ENCODE results near the gene SPAG16.

The SPAG16 gene

GRCh38 chr2:214436470-214436869 lies 1152.2 kb downstream of the SPAG16 start:
- DNase-seq = no peak

GRCh38 chr2:214450118-214450894 lies 1166.0 kb downstream of the SPAG16 start:
- DNase-seq = no peak

GRCh38 chr2:214451516-214452275 lies 1167.4 kb downstream of the SPAG16 start:
- DNase-seq = no peak

Measured in activated CD4-positive, alpha-beta T cell treated with anti-CD3 and anti-CD28 coated beads, Interleukin-2, amount 50 U/mL, for 48 hours (primary cell).